Mucosa of descending colon (tissue), 3 donors: Measurements from ENCODE around the gene DYNLT4. TPM values are rescaled to one million over a fixed set of nuclear protein-coding genes. Genes with fewer than 3 reads are reported as not detected.

Experiments used
- ATAC-seq: fragments of 200-7000 bp; cut with Tn5 transposase; one replicate; pipeline ENCODE4 v1.9.1; 2020; ENCODE audit warnings: mild to moderate bottlenecking, moderate library complexity
- DNase-seq, 3 donors: peaks; one replicate each; pipeline ENCODE4 v3.0.0-alpha.2; 2020
- H3K36me3 ChIP-seq: fragments of 200-600 bp; one replicate; pipeline ENCODE4 v1.8.0; 2021; ENCODE audit warnings: low read depth, mild to moderate bottlenecking
- H3K4me1 ChIP-seq: fragments of 200-600 bp; one replicate; pipeline ENCODE4 v1.8.0; 2021; ENCODE audit warnings: low read depth, mild to moderate bottlenecking
- H3K4me3 ChIP-seq: fragments of 200-600 bp; one replicate; pipeline ENCODE4 v1.8.0; 2021; ENCODE audit warnings: mild to moderate bottlenecking
- H3K9me3 ChIP-seq: fragments of 200-600 bp; one replicate; pipeline ENCODE4 v1.8.0; 2021; ENCODE audit warnings: mild to moderate bottlenecking
- CTCF ChIP-seq: fragments of 200-600 bp; IDR thresholded peaks from one replicate; pipeline ENCODE4 v1.8.0; 2022; ENCODE audit warnings: antibody characterized with exemption, mild to moderate bottlenecking
- intact Hi-C, 2 donors: fragments of 100-400 bp; cut with DNase I in 1 of 2; cut with micrococcal nuclease in 1 of 2; formaldehyde crosslinking; loops; one replicate each; pipeline versions ENCODE4 v1.11.0 to v1.11.1; 2022; cut with DNase I, micrococcal nuclease
- total RNA-seq, 3 donors: library from RNA; stranded (reverse); fragmentation: NEBNext Ultra II Directional in 2 of 3; extraction: Animal tissue kit (Norgen Biotek cat#: 25700) in 2 of 3; gene quantifications; one replicate each; pipeline versions ENCODE4 v1.2.1 to v1.2.4, GENCODE V29; 2021 to 2023
- donor health status: DM: no; HTN: no; CAD: no; lungs with moderate emphysema.
- donor health status: DM: no; HTN: no; CAD: no.
- donor health status: DM: no; HTN: yes; CAD: no.

DYNLT4 gene
- total RNA-seq, 3 donors from 2014 or later, result 0.67 to 1.6 TPM; not detected in 1

GRCh38 chr1:44822131-44822701 lies 15.1 kb upstream of the DYNLT4 start:
- intact Hi-C loops, result no loop called here
- TF ChIP-seq CTCF, result no peak

GRCh38 chr1:44821240-44821715 lies 14.1 kb upstream of the DYNLT4 start:
- no peaks in the 10 kb centered on the region for H3K36me3 ChIP-seq
- peak in 1 of 3 donors; percentile 45 for DNase-seq
- H3K9me3 ChIP-seq, result no peaks in the 10 kb centered on the region
- H3K4me1 ChIP-seq, result peaks cover 5% of the 10 kb centered on the region
- intact Hi-C loops, result no loop called here
- H3K4me3 ChIP-seq, result no peak overlapping the region
- no peak for ATAC-seq
- TF ChIP-seq CTCF, result no peak

More at GRCh38 chr1:44822131-44822701, 15.1 kb upstream of the DYNLT4 start:
- no peaks in the 10 kb centered on the region for H3K36me3 ChIP-seq
- DNase-seq, result peak in 1 of 3 donors; percentile 50
- H3K4me1 ChIP-seq, result peaks cover 5% of the 10 kb centered on the region
- H3K4me3 ChIP-seq, result no peak overlapping the region
- ATAC-seq, result no peak
- H3K9me3 ChIP-seq, result no peaks in the 10 kb centered on the region

GRCh38 chr1:44820328-44821239 lies 13.4 kb upstream of the DYNLT4 start:
- Histone ChIP-seq H3K4me1 (peaks cover 5% of the 10 kb centered on the region), H3K4me3 (peak overlapping the region; percentile 4), H3K9me3 (no peaks in the 10 kb centered on the region), H3K36me3 (no peaks in the 10 kb centered on the region)
- intact Hi-C loops, result no loop called here
- DNase-seq (peak in 1 of 3 donors; percentile 32), ATAC-seq (peak; percentile 11)
- TF ChIP-seq CTCF, result no peak

GRCh38 chr1:44819608-44820327 lies 12.6 kb upstream of the DYNLT4 start:
- Histone ChIP-seq H3K9me3 (no peaks in the 10 kb centered on the region), H3K36me3 (no peaks in the 10 kb centered on the region), H3K4me3 (peak overlapping the region; percentile 4), H3K4me1 (peaks cover 5% of the 10 kb centered on the region)
- DNase-seq (peak; percentile 85 to 90 (median 87)), ATAC-seq (peak; percentile 90)
- no peak for TF ChIP-seq CTCF
- intact Hi-C loops, result no loop called here

GRCh38 chr1:44819196-44819607 lies 12.1 kb upstream of the DYNLT4 start:
- peak; percentile 3 for ATAC-seq
- DNase-seq, result no peak
- intact Hi-C loops, result no loop called here
- Histone ChIP-seq H3K36me3 (no peaks in the 10 kb centered on the region), H3K4me1 (peaks cover 8% of the 10 kb centered on the region), H3K9me3 (no peaks in the 10 kb centered on the region), H3K4me3 (no peak overlapping the region)
- no peak for TF ChIP-seq CTCF
